ENCODE measurements around the gene NCAPH2. TPM values are rescaled to one million over a fixed set of nuclear protein-coding genes. Genes with fewer than 3 reads are reported as not detected.
A peak's percentile ranks its signal among the peaks of the same experiment; 100 is the strongest.

The NCAPH2 gene
- total and polyA plus RNA-seq, 2 of the 13 experiments (the other 11 are each of a cell fraction or from before 2014, with no cell fraction given), result 28.1 to 64.4 TPM

GRCh38 chr22:50526108-50526833 lies 18.2 kb downstream of the NCAPH2 start (continued):
- TF ChIP-seq ZNF652 (CRISPR knock-in tag; IDR thresholded peaks at IDR 0.05; ENCODE audit: borderline replicate concordance, low read depth), result no peak
- TF ChIP-seq ZNF318 (CRISPR knock-in tag; IDR thresholded peaks at IDR 0.05), result no peak
- no peak for TF ChIP-seq ZNF646 (CRISPR knock-in tag; IDR thresholded peaks at IDR 0.05)
- TF ChIP-seq PAF1 (CRISPR knock-in tag; IDR thresholded peaks at IDR 0.05), result no peak
- TF ChIP-seq YEATS4 (CRISPR knock-in tag; IDR thresholded peaks at IDR 0.05; ENCODE audit: borderline replicate concordance), result peak; percentile 55
- TF ChIP-seq ERF (CRISPR knock-in tag; IDR thresholded peaks at IDR 0.05), result no peak
- TF ChIP-seq ZNF263 (CRISPR knock-in tag; IDR thresholded peaks at IDR 0.05), result peak; percentile 66
- no peak for TF ChIP-seq TRAFD1 (CRISPR knock-in tag; IDR thresholded peaks at IDR 0.05; ENCODE audit: borderline replicate concordance)
- TF ChIP-seq ZMYM3 (CRISPR knock-in tag; IDR thresholded peaks at IDR 0.05), result no peak
- TF ChIP-seq ZNF33A (CRISPR knock-in tag; IDR thresholded peaks at IDR 0.05; ENCODE audit: borderline replicate concordance), result no peak
- no peak for TF ChIP-seq CENPX (CRISPR knock-in tag; IDR thresholded peaks at IDR 0.05)
- no peak for TF ChIP-seq ZFP37 (CRISPR knock-in tag; IDR thresholded peaks at IDR 0.05; ENCODE audit: borderline replicate concordance)
- TF ChIP-seq ZNF34 (CRISPR knock-in tag; IDR thresholded peaks at IDR 0.05; ENCODE audit: borderline replicate concordance), result no peak

Measured in HepG2 (cell line).